ENCODE data around the gene YBEY.

The YBEY gene

DNA sequence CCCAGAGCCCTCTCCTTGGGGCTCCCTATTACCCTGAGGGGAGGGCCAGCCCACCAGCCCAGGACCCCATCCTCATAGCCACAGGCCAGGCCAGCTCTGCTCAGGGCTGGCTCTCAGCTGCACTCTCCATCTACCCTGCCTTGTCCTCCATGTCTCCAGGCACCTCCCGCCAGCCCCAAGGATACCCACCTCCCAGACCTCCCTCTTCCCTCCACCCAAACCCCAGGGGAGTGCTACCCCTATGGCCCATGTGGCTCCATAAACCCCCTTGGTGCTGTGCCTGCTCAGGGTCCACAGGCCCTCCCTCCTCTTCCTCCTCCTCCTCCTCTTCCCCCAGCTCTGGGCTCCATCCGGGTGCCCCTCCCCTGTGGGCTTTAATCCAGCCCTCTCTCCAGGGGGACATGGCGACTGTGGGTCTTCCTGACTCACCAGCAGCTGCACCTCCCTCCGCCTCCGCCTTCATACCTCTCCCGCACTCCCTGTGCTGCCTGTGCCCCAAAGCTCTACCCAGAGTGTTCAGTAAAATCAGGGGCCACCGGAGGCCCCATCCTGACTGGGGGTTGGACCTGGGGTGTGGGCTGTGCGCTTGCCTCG, 9.1 kb downstream of the YBEY start:
- TF ChIP-seq ZFX (IDR thresholded peaks at IDR 0.05): no peak
- no peak for TF ChIP-seq CTCF (conservative IDR thresholded peaks at IDR 0.05)
- no peak overlapping the region for H3K27ac ChIP-seq

DNA sequence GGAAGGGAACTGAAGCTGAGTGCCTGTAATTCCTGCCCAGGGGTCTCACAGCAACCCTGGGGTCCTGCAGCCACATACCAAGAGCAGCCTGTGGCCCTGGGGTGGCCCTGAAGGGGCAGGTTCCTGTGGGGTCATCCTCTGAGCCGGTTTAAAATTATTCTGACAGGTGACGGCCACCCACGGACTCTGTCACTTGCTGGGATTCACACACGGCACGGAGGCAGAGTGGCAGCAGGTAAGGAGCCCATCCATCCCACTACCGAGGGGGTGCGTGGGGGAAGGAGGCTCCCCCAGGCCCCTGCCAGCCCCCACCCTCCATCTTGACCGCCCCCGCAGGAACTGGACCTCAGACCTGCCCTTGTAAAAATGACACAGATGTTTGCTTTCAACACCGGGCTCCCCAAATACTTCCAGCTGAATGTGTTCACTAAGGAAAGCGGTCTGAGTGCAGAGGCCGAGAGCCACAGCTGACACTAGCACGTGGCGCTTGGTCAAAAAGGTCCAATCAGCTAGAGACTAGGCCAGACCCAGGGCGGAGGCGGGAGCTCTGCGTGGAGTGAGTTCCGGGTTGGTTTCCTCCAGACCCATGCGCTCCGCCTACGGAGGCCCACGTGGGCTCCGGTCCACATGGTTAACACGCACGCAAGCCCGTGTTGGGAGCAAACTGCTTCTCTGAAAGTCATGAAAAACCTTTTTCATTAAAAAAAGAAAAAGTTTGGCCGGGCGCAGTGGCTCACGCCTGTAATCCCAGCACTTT, 10.0 kb downstream of the YBEY start:
- TF ChIP-seq CTCF (conservative IDR thresholded peaks at IDR 0.05) (no peak), ZFX (IDR thresholded peaks at IDR 0.05) (no peak)
- H3K27ac ChIP-seq: no peak overlapping the region

- H3K27ac ChIP-seq: no peak overlapping the region
- no peak for TF ChIP-seq CTCF (conservative IDR thresholded peaks at IDR 0.05)
- no peak for TF ChIP-seq ZFX (IDR thresholded peaks at IDR 0.05)
Measured at GRCh38 chr21:46297338-46298271, 11.5 kb downstream of the YBEY start.

GRCh38 chr21:46299167-46299566, 13.0 kb downstream of the YBEY start:
- H3K27ac ChIP-seq: no peak overlapping the region
- TF ChIP-seq CTCF (conservative IDR thresholded peaks at IDR 0.05): no peak
- no peak for TF ChIP-seq ZFX (IDR thresholded peaks at IDR 0.05)

GRCh38 chr21:46301759-46302158, 15.6 kb downstream of the YBEY start:
- no peak overlapping the region for H3K27ac ChIP-seq
- TF ChIP-seq CTCF (conservative IDR thresholded peaks at IDR 0.05): no peak
- no peak for TF ChIP-seq ZFX (IDR thresholded peaks at IDR 0.05)

GRCh38 chr21:46304437-46304836, 18.3 kb downstream of the YBEY start:
- H3K27ac ChIP-seq: no peak overlapping the region
- TF ChIP-seq ZFX (IDR thresholded peaks at IDR 0.05) (no peak), CTCF (conservative IDR thresholded peaks at IDR 0.05) (no peak)

DNA sequence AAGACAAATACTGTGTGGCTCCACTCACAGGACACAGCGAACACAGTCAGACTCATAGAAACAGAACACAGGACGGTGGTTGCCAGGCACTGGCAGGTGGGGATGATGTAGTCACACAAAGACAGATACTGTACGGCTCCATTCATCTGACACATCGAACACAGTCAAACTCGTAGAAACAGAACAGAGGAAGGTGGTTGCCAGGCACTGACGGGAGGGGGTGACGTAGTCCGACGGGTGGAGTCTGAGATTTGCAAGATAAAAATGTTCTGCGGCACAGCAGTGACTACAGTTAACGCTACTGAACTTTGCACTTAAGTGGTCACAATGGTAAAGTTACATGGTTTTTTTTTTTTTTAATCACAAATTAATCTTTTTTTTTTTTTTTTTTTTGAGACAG, 18.8 kb downstream of the YBEY start:
- H3K27ac ChIP-seq: no peak overlapping the region
- TF ChIP-seq ZFX (IDR thresholded peaks at IDR 0.05): no peak
- no peak for TF ChIP-seq CTCF (conservative IDR thresholded peaks at IDR 0.05)

Measured in C4-2B (cell line).